CD8-positive, alpha-beta memory T cell (primary cell): ENCODE measurements around the gene CCDC85C. TPM values are rescaled to one million over a fixed set of nuclear protein-coding genes. Genes with fewer than 3 reads are reported as not detected.
A peak's percentile ranks its signal among the peaks of the same experiment; 100 is the strongest.

Experiments used
- CTCF ChIA-PET: fragments of 350-600 bp; sonication (Branson Sonifier 250); formaldehyde crosslinking; loops from one replicate; lab custom pipeline; 2021; ENCODE audit warnings: antibody characterized with exemption; lab: Charles Lee
- POLR2A ChIA-PET: fragments of 350-600 bp; sonication (Branson Sonifier 250); formaldehyde crosslinking; loops from one replicate; lab custom pipeline; 2021; ENCODE audit warnings: antibody characterized with exemption; lab: Charles Lee
- DNase-seq, 5 donors: peaks; one replicate each; pipeline versions ENCODE4 v3.0.0 to v3.0.0-alpha.2; 2020 to 2022; ENCODE audit warnings: mixed read lengths in 1 of 5
- H3K27ac ChIP-seq: one replicate; pipeline ENCODE4 v1.7.0; 2013; ENCODE audit warnings: low read depth, mild to moderate bottlenecking, low read length, moderate library complexity
- H3K27me3 ChIP-seq: 2 replicates; pipeline ENCODE4 v1.7.0; 2013; ENCODE audit warnings: low read length, mild to moderate bottlenecking; ENCODE audit not compliant: insufficient read depth, poor library complexity, severe bottlenecking
- H3K36me3 ChIP-seq: 2 replicates; pipeline ENCODE4 v1.7.0; 2013; ENCODE audit warnings: mild to moderate bottlenecking, low read length, moderate library complexity; ENCODE audit not compliant: insufficient read depth
- H3K4me1 ChIP-seq: 2 replicates; pipeline ENCODE4 v1.7.0; 2013; ENCODE audit warnings: mild to moderate bottlenecking, low read length, moderate library complexity; ENCODE audit not compliant: insufficient read depth
- H3K4me3 ChIP-seq: 2 replicates; pipeline ENCODE4 v1.7.0; 2013; ENCODE audit warnings: mild to moderate bottlenecking, low read length
- H3K9me3 ChIP-seq: 2 replicates; pipeline ENCODE4 v1.7.0; 2013; ENCODE audit warnings: mild to moderate bottlenecking, low read length
- H3K27ac Mint-ChIP-seq, 8 donors: one replicate each; pipeline ENCODE4 v1.8.0; 2020 to 2021; ENCODE audit warnings: mixed read lengths in 8 of 8, mild to moderate bottlenecking in 6 of 8, inconsistent platforms in 3 of 8, moderate library complexity in 3 of 8
- H3K27me3 Mint-ChIP-seq, 2 donors: one replicate each; pipeline ENCODE4 v1.8.0; 2020 to 2021; ENCODE audit warnings: mixed read lengths in 2 of 2, mild to moderate bottlenecking in 1 of 2, moderate library complexity in 1 of 2
- H3K36me3 Mint-ChIP-seq, 3 donors: one replicate each; pipeline ENCODE4 v1.8.0; 2020 to 2021; ENCODE audit warnings: mixed read lengths in 3 of 3, inconsistent platforms in 1 of 3, mild to moderate bottlenecking in 1 of 3
- H3K4me1 Mint-ChIP-seq, 3 donors: one replicate each; pipeline ENCODE4 v1.8.0; 2020 to 2021; ENCODE audit warnings: mixed read lengths in 3 of 3, inconsistent platforms in 1 of 3, mild to moderate bottlenecking in 1 of 3
- H3K4me3 Mint-ChIP-seq, 7 donors: one replicate each; pipeline ENCODE4 v1.8.0; 2020 to 2021; ENCODE audit warnings: mixed read lengths in 7 of 7, mild to moderate bottlenecking in 6 of 7, moderate library complexity in 4 of 7, inconsistent platforms in 2 of 7
- H3K9me3 Mint-ChIP-seq, 5 donors: one replicate each; pipeline ENCODE4 v1.8.0; 2020 to 2022; ENCODE audit warnings: mixed read lengths in 5 of 5, mild to moderate bottlenecking in 3 of 5, moderate library complexity in 2 of 5, inconsistent platforms in 1 of 5
- polyA plus RNA-seq: library from polyadenylated mRNA; unstranded; fragments of 300-500 nt; fragmentation: Illumina TruSeq; gene quantifications from one replicate; pipeline ENCODE4 v1.2.3, GENCODE V29; 2021
- total RNA-seq, 2 experiments: library from RNA; stranded (reverse); gene quantifications; one replicate each; pipeline ENCODE4 v1.2.3, GENCODE V29; 2021

CCDC85C gene
- total and polyA plus RNA-seq, 3 experiments from 2014 or later = 1.2 to 5.3 (median 4.2) TPM

GRCh38 chr14:99556134-99556791 is 47.7 kb downstream of the CCDC85C start:
- H3K36me3 ChIP-seq = no peaks in the 10 kb centered on the region
- H3K27ac Mint-ChIP-seq = peak overlapping the region in 1 of 8 donors; percentile 24
- no peak overlapping the region for H3K27ac ChIP-seq
- H3K36me3 Mint-ChIP-seq = no peaks in the 10 kb centered on the region
- peaks cover 0 to 1% (median 0%) of the 10 kb centered on the region in 5 donors for H3K9me3 Mint-ChIP-seq
- no peaks in the 10 kb centered on the region for H3K9me3 ChIP-seq
- H3K4me3 Mint-ChIP-seq = no peak overlapping the region
- ChIA-PET CTCF (no interaction called here), POLR2A (no interaction called here)
- H3K4me3 ChIP-seq = no peak overlapping the region
- no peaks in the 10 kb centered on the region for H3K27me3 ChIP-seq
- no peaks in the 10 kb centered on the region for H3K4me1 ChIP-seq
- H3K4me1 Mint-ChIP-seq = peaks cover 0 to 7% (median 1%) of the 10 kb centered on the region in 3 donors
- H3K27me3 Mint-ChIP-seq = no peaks in the 10 kb centered on the region
- no peak for DNase-seq

- no peak overlapping the region for H3K4me3 Mint-ChIP-seq
- H3K36me3 Mint-ChIP-seq = no peaks in the 10 kb centered on the region
- H3K9me3 Mint-ChIP-seq = peaks cover 0 to 1% (median 0%) of the 10 kb centered on the region in 5 donors
- ChIA-PET CTCF (no interaction called here), POLR2A (no interaction called here)
- DNase-seq = no peak
- H3K27ac Mint-ChIP-seq = no peak overlapping the region
- H3K36me3 ChIP-seq = no peaks in the 10 kb centered on the region
- no peak overlapping the region for H3K4me3 ChIP-seq
- no peak overlapping the region for H3K27ac ChIP-seq
- H3K4me1 Mint-ChIP-seq = peaks cover 0 to 11% (median 1%) of the 10 kb centered on the region in 3 donors
- H3K9me3 ChIP-seq = no peaks in the 10 kb centered on the region
- H3K27me3 Mint-ChIP-seq = no peaks in the 10 kb centered on the region
- H3K27me3 ChIP-seq = no peaks in the 10 kb centered on the region
- no peaks in the 10 kb centered on the region for H3K4me1 ChIP-seq
These were observed 49.1 kb downstream of the CCDC85C start for GRCh38 chr14:99554757-99555531.

- Mint-ChIP-seq H3K9me3 (peaks cover 0 to 1% (median 0%) of the 10 kb centered on the region in 5 donors), H3K27me3 (no peaks in the 10 kb centered on the region), H3K4me1 (peaks cover 0 to 11% (median 1%) of the 10 kb centered on the region in 3 donors), H3K36me3 (no peaks in the 10 kb centered on the region), H3K27ac (no peak overlapping the region), H3K4me3 (no peak overlapping the region)
- ChIA-PET POLR2A (no interaction called here), CTCF (no interaction called here)
- Histone ChIP-seq H3K9me3 (no peaks in the 10 kb centered on the region), H3K27me3 (no peaks in the 10 kb centered on the region), H3K4me3 (no peak overlapping the region), H3K36me3 (no peaks in the 10 kb centered on the region), H3K27ac (no peak overlapping the region), H3K4me1 (no peaks in the 10 kb centered on the region)
- DNase-seq = no peak
These were observed 49.8 kb downstream of the CCDC85C start for GRCh38 chr14:99554184-99554583.

GRCh38 chr14:99552572-99553216 is 51.3 kb downstream of the CCDC85C start:
- H3K9me3 ChIP-seq = no peaks in the 10 kb centered on the region
- H3K27me3 ChIP-seq = no peaks in the 10 kb centered on the region
- H3K4me3 Mint-ChIP-seq = no peak overlapping the region
- no peak for DNase-seq
- H3K36me3 Mint-ChIP-seq = no peaks in the 10 kb centered on the region
- ChIA-PET CTCF (no interaction called here), POLR2A (no interaction called here)
- H3K36me3 ChIP-seq = no peaks in the 10 kb centered on the region
- no peak overlapping the region for H3K4me3 ChIP-seq
- H3K27me3 Mint-ChIP-seq = no peaks in the 10 kb centered on the region
- H3K27ac ChIP-seq = no peak overlapping the region
- peaks cover 0 to 6% (median 1%) of the 10 kb centered on the region in 3 donors for H3K4me1 Mint-ChIP-seq
- H3K27ac Mint-ChIP-seq = no peak overlapping the region
- H3K9me3 Mint-ChIP-seq = no peaks in the 10 kb centered on the region
- H3K4me1 ChIP-seq = no peaks in the 10 kb centered on the region

- Histone ChIP-seq H3K4me1 (no peaks in the 10 kb centered on the region), H3K9me3 (no peaks in the 10 kb centered on the region), H3K27ac (no peak overlapping the region), H3K27me3 (no peaks in the 10 kb centered on the region), H3K4me3 (no peak overlapping the region), H3K36me3 (no peaks in the 10 kb centered on the region)
- H3K27me3 Mint-ChIP-seq = no peaks in the 10 kb centered on the region
- CTCF ChIA-PET = no interaction called here
- H3K4me3 Mint-ChIP-seq = no peak overlapping the region
- H3K9me3 Mint-ChIP-seq = no peaks in the 10 kb centered on the region
- no peaks in the 10 kb centered on the region for H3K36me3 Mint-ChIP-seq
- no peak overlapping the region for H3K27ac Mint-ChIP-seq
- no peak for DNase-seq
- peaks cover 0 to 3% (median 1%) of the 10 kb centered on the region in 3 donors for H3K4me1 Mint-ChIP-seq
- POLR2A ChIA-PET = no interaction called here
These were observed 51.9 kb downstream of the CCDC85C start for GRCh38 chr14:99552021-99552553.

- Histone ChIP-seq H3K36me3 (no peaks in the 10 kb centered on the region), H3K27me3 (no peaks in the 10 kb centered on the region), H3K4me3 (no peak overlapping the region), H3K27ac (no peak overlapping the region), H3K9me3 (no peaks in the 10 kb centered on the region), H3K4me1 (no peaks in the 10 kb centered on the region)
- POLR2A ChIA-PET = no interaction called here
- no peak for DNase-seq
- Mint-ChIP-seq H3K9me3 (no peaks in the 10 kb centered on the region), H3K36me3 (no peaks in the 10 kb centered on the region), H3K27me3 (no peaks in the 10 kb centered on the region), H3K4me1 (peaks cover 0 to 3% (median 1%) of the 10 kb centered on the region in 3 donors), H3K4me3 (no peak overlapping the region), H3K27ac (peak overlapping the region in 1 of 8 donors; percentile 47)
- CTCF ChIA-PET = no interaction called here
These were observed 52.7 kb downstream of the CCDC85C start for GRCh38 chr14:99551034-99551922.

- no peaks in the 10 kb centered on the region for H3K36me3 ChIP-seq
- Mint-ChIP-seq H3K36me3 (no peaks in the 10 kb centered on the region), H3K9me3 (no peaks in the 10 kb centered on the region), H3K27me3 (no peaks in the 10 kb centered on the region), H3K4me3 (no peak overlapping the region), H3K27ac (peak overlapping the region in 1 of 8 donors; percentile 61), H3K4me1 (peaks cover 0 to 3% (median 3%) of the 10 kb centered on the region in 3 donors)
- no peaks in the 10 kb centered on the region for H3K9me3 ChIP-seq
- ChIA-PET CTCF (no interaction called here), POLR2A (no interaction called here)
- no peak overlapping the region for H3K27ac ChIP-seq
- H3K4me3 ChIP-seq = no peak overlapping the region
- DNase-seq = no peak
- H3K4me1 ChIP-seq = no peaks in the 10 kb centered on the region
- no peaks in the 10 kb centered on the region for H3K27me3 ChIP-seq
These were observed 53.5 kb downstream of the CCDC85C start for GRCh38 chr14:99550387-99550992.
